HEK293T (cell line): ENCODE results near the gene CYP2S1.

Source experiments
- CTCF ChIA-PET: fragments of 350-600 bp; formaldehyde crosslinking; extraction: SDS; loops from one replicate; lab custom pipeline; 2021; ENCODE audit warnings: antibody characterized with exemption, inconsistent platforms; lab: Yijun Ruan, JAX
- POLR2A ChIA-PET: fragments of 350-600 bp; formaldehyde crosslinking; extraction: SDS; loops from one replicate; lab custom pipeline; 2020; ENCODE audit warnings: antibody characterized with exemption, inconsistent platforms; lab: Yijun Ruan, JAX
- DNase-seq: peaks from one replicate; pipeline ENCODE4 v3.0.0; 2012; ENCODE audit warnings: mixed read lengths; ENCODE audit errors: extremely low spot score
- ARNT ChIP-seq: fragments of 450-650 bp; IDR thresholded peaks from 2 replicates; pipeline ENCODE4 v1.6.1; 2017; ENCODE audit warnings: mild to moderate bottlenecking
- BHLHE40 ChIP-seq: fragments of 450-650 bp; IDR thresholded peaks from 2 replicates; pipeline ENCODE4 v1.6.1; 2016; ENCODE audit warnings: mild to moderate bottlenecking, moderate library complexity, borderline replicate concordance
- CTBP1 ChIP-seq: fragments of 450-650 bp; IDR thresholded peaks from 2 replicates; pipeline ENCODE4 v1.6.1; 2016; ENCODE audit warnings: borderline replicate concordance
- ELF4 ChIP-seq: fragments of 450-650 bp; IDR thresholded peaks from 2 replicates; pipeline ENCODE4 v1.6.1; 2017; ENCODE audit warnings: antibody characterized with exemption
- FOXA1 ChIP-seq: fragments of 450-650 bp; IDR thresholded peaks from 2 replicates; pipeline ENCODE4 v1.6.1; 2016; ENCODE audit warnings: mild to moderate bottlenecking
- FOXK2 ChIP-seq: fragments of 450-650 bp; IDR thresholded peaks from 2 replicates; pipeline ENCODE4 v1.6.1; 2016; ENCODE audit warnings: mild to moderate bottlenecking
- FOXM1 ChIP-seq: fragments of 450-650 bp; IDR thresholded peaks from 2 replicates; pipeline ENCODE4 v1.6.1; 2017; ENCODE audit warnings: mild to moderate bottlenecking, borderline replicate concordance
- HDGF ChIP-seq: fragments of 450-650 bp; IDR thresholded peaks from 2 replicates; pipeline ENCODE4 v1.6.1; 2017; ENCODE audit warnings: antibody characterized with exemption, borderline replicate concordance
- L3MBTL2 ChIP-seq: fragments of 450-650 bp; conservative IDR thresholded peaks from 2 replicates; pipeline ENCODE4 v1.6.1; 2016; ENCODE audit warnings: mild to moderate bottlenecking
- LEF1 ChIP-seq: fragments of 450-650 bp; IDR thresholded peaks from 2 replicates; pipeline ENCODE4 v1.6.1; 2017; ENCODE audit warnings: mild to moderate bottlenecking, borderline replicate concordance
- NFRKB ChIP-seq: fragments of 450-650 bp; IDR thresholded peaks from 2 replicates; pipeline ENCODE4 v1.6.1; 2016; ENCODE audit warnings: mild to moderate bottlenecking, moderate library complexity
- PKNOX1 ChIP-seq: fragments of 450-650 bp; IDR thresholded peaks from 2 replicates; pipeline ENCODE4 v1.6.1; 2016
- SP1 ChIP-seq: fragments of 450-650 bp; IDR thresholded peaks from 2 replicates; pipeline ENCODE4 v1.6.1; 2017
- SUZ12 ChIP-seq: fragments of 450-650 bp; IDR thresholded peaks from 2 replicates; pipeline ENCODE4 v1.6.1; 2016; ENCODE audit warnings: mild to moderate bottlenecking
- TARDBP ChIP-seq: fragments of 450-650 bp; IDR thresholded peaks from 2 replicates; pipeline ENCODE4 v1.6.1; 2016
- ZNF384 ChIP-seq: fragments of 450-650 bp; IDR thresholded peaks from 2 replicates; pipeline ENCODE4 v1.6.1; 2016

CYP2S1 gene

GRCh38 chr19:41194157-41194552 is 1.1 kb downstream of the CYP2S1 start:
- TF ChIP-seq FOXM1: no peak
- no peak for TF ChIP-seq LEF1
- TF ChIP-seq SUZ12: no peak
- no peak for TF ChIP-seq BHLHE40
- no peak for TF ChIP-seq TARDBP
- no peak for TF ChIP-seq HDGF
- TF ChIP-seq L3MBTL2: no peak
- TF ChIP-seq SP1: no peak
- TF ChIP-seq FOXA1: no peak
- no peak for TF ChIP-seq PKNOX1
- no peak for TF ChIP-seq ZNF384
- no peak for TF ChIP-seq NFRKB
- TF ChIP-seq ARNT: no peak
- no peak for TF ChIP-seq FOXK2
- POLR2A ChIA-PET: interaction anchor here (0.8 to 1.0 kb wide), 2 partner anchors 32 to 70 kb away, joined by 3 to 4 read pairs; partner anchors contain the start of gene HNRNPUL1
- no peak for DNase-seq
- CTCF ChIA-PET: no interaction called here

DNA sequence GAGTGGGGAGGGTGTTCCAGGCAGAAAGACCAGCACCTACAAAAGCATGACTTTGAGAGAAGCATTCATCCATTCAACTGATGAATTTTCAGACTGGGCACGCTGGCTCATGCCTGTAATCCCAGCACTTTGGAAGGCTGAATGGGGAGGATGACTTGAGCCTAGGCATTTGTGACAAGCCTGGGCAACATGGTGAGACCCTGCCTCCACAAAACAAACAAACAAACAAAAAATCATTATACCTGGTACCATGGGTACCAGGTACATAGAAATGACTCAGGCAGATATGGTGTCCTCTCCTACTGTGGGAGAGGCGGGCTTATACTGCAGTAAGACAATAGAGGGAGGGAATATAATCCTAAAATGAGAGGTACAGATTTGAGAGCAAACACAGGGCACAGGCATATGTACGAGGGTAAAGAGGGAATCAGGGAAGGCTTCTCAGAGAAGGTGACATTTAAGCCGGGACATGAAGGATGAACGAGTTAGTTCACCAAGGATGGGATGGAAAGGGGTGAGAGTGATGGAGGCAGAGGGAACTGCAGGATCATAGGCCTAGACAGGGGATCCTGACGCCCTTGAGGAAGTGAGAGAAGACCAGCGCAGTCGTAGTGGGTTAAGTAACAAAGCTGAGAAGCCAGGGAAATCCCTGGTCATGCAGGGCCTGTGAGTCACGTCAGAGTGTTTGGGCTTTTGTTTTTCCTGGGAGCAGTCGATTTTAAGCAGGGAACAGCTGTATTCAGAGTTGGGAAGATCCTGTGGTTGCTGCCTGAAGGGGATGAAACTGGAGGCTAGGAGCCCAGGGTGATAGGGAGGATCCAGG is 2.9 kb downstream of the CYP2S1 start:
- ChIA-PET POLR2A (no interaction called here), CTCF (no interaction called here)
- DNase-seq: no peak
- TF ChIP-seq CTBP1: no peak
- TF ChIP-seq BHLHE40: no peak
- TF ChIP-seq NFRKB: no peak
- TF ChIP-seq TARDBP: no peak
- TF ChIP-seq PKNOX1: no peak
- no peak for TF ChIP-seq L3MBTL2
- TF ChIP-seq SUZ12: no peak
- no peak for TF ChIP-seq FOXK2
- TF ChIP-seq LEF1: no peak
- TF ChIP-seq SP1: no peak
- no peak for TF ChIP-seq ZNF384
- no peak for TF ChIP-seq ARNT
- no peak for TF ChIP-seq ELF4
- TF ChIP-seq FOXM1: no peak
- TF ChIP-seq HDGF: no peak
- TF ChIP-seq FOXA1: no peak

GRCh38 chr19:41198559-41198958 is 5.5 kb downstream of the CYP2S1 start:
- ChIA-PET POLR2A (interaction anchor here (1.7 kb wide), 1 partner anchor 65 kb away, joined by 6 read pairs; no protein-coding TSS in a partner anchor), CTCF (interaction anchor here (1.0 kb wide), 1 partner anchor 64 kb away, joined by 4 read pairs; no protein-coding TSS in a partner anchor)

DNA sequence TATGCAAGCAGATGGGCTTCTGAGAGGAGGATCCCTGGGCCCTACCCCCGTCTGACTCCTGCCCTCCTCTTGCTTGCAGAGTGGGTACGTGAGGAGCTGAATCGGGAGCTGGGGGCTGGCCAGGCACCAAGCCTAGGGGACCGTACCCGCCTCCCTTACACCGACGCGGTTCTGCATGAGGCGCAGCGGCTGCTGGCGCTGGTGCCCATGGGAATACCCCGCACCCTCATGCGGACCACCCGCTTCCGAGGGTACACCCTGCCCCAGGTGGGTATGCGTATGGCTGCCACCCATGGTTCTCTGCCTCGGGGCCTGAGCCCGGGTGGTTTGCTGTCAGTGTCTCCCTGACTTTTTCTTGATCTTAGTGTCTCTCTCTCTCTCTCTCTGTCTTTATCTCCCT is 10.4 kb downstream of the CYP2S1 start:
- no peak for DNase-seq
- TF ChIP-seq FOXA1 (no peak), HDGF (no peak), ELF4 (no peak), CTBP1 (no peak)
- CTCF ChIA-PET: interaction anchor here (0.6 to 3.0 kb wide), 3 partner anchors 31 to 106 kb away, joined by 3 to 17 read pairs (median 4); no protein-coding TSS in a partner anchor
- POLR2A ChIA-PET: interaction anchor here (7.1 kb wide), 1 partner anchor 60 kb away, joined by 48 read pairs; the partner anchor contains the start of gene HNRNPUL1

More at GRCh38 chr19:41198559-41198958, 5.5 kb downstream of the CYP2S1 start:
- no peak for DNase-seq
- TF ChIP-seq ZNF384 (no peak), SP1 (no peak), ELF4 (no peak), FOXA1 (no peak), L3MBTL2 (no peak), ARNT (no peak), HDGF (no peak), PKNOX1 (no peak), NFRKB (no peak)

DNA sequence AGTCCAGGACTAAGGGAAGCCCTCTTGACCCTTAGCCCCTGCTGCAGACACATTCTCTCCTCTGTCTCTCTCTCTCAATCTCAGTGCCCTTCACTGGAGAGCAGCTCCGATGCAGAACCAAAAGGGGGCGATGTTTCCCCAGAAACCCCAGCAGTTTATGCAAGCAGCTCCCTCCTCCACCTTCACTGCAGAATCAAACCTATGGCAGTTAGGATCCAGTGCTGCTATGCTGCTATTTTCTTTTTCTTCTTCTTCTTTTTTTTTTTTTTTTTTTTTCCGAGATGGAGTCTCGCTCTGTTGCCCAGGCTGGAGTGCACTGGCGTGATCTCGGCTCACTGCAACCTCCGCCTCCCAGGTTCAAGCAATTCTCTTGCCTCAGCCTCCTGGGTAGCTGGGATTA is 11.3 kb downstream of the CYP2S1 start:
- ChIA-PET POLR2A (interaction anchor here (0.9 to 7.1 kb wide), 2 partner anchors 16 to 59 kb away, joined by 3 to 48 read pairs; partner anchors contain the start of gene HNRNPUL1), CTCF (interaction anchor here (0.7 to 3.0 kb wide), 8 partner anchors 15 to 365 kb away, joined by 3 to 17 read pairs (median 4); partner anchors contain the start of gene AXL)
- 0 out of 2 replicates have a peak, but pooled peaks have one; percentile 55 for TF ChIP-seq ZNF384
- peak; percentile 79 for DNase-seq

GRCh38 chr19:41205995-41206394 is 13.0 kb downstream of the CYP2S1 start:
- CTCF ChIA-PET: no interaction called here
- TF ChIP-seq CTBP1 (no peak), ELF4 (no peak), L3MBTL2 (no peak), SUZ12 (no peak), FOXK2 (no peak), TARDBP (no peak)
- DNase-seq: no peak
- POLR2A ChIA-PET: interaction anchor here (1.1 to 7.1 kb wide), 2 partner anchors 20 to 57 kb away, joined by 4 to 48 read pairs; partner anchors contain the start of gene HNRNPUL1
